ENCODE results near the gene BBX.

The BBX gene

DNA sequence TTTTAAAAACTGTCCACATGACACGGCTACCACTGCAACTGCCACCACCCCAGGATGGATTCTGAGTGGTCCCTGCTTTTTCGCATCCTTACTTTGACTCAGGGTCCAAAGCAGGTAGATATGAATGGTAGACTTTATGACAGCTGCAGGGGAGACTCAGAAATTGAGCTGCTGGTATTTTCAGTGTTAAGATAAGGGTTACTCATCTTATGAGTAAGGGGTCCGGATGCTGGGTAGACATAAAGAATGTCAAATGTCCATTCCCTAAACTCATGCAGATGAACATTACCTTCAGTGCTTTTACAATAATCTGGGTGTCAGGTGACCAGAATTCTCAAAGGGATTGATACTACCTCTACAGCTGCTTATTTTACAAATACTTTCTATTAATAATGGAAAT is 25.9 kb upstream of the BBX start:
- TF ChIP-seq FOXP2 (optimal IDR thresholded peaks at IDR 0.05; ENCODE audit: borderline replicate concordance, extremely low read depth, extremely low read length, insufficient read depth): no peak
- TF ChIP-seq TAF1 (IDR thresholded peaks at IDR 0.05; ENCODE audit: borderline replicate concordance, insufficient read depth, low read length): no peak

DNA sequence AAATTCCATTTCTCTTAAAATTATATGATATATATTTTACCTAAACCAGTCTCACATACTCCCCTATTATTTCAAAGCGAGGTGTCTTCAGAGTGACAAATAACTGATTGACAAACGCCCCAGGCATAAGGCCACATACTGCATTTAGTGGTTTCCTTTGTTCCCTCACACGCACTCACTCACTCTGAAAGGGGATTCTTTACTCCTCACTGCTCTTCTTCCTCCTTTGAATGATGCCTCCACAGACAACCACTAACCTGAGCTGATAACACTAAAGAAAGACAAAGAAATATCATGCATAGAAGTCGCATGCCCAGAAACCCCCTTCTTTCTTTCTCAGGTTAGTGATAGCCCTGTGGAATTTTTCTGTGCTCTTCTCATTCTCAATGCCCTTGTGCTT is 24.1 kb upstream of the BBX start:
- TF ChIP-seq FOXP2 (optimal IDR thresholded peaks at IDR 0.05; ENCODE audit: borderline replicate concordance, extremely low read depth, extremely low read length, insufficient read depth) (no peak), TAF1 (IDR thresholded peaks at IDR 0.05; ENCODE audit: borderline replicate concordance, insufficient read depth, low read length) (no peak), SIN3A (IDR thresholded peaks at IDR 0.05; ENCODE audit: borderline replicate concordance, insufficient read depth, low read length) (no peak), POLR2AphosphoS5 (IDR thresholded peaks at IDR 0.05; ENCODE audit: low read depth, low read length) (no peak)
- TF ChIP-seq, protein P1, sequence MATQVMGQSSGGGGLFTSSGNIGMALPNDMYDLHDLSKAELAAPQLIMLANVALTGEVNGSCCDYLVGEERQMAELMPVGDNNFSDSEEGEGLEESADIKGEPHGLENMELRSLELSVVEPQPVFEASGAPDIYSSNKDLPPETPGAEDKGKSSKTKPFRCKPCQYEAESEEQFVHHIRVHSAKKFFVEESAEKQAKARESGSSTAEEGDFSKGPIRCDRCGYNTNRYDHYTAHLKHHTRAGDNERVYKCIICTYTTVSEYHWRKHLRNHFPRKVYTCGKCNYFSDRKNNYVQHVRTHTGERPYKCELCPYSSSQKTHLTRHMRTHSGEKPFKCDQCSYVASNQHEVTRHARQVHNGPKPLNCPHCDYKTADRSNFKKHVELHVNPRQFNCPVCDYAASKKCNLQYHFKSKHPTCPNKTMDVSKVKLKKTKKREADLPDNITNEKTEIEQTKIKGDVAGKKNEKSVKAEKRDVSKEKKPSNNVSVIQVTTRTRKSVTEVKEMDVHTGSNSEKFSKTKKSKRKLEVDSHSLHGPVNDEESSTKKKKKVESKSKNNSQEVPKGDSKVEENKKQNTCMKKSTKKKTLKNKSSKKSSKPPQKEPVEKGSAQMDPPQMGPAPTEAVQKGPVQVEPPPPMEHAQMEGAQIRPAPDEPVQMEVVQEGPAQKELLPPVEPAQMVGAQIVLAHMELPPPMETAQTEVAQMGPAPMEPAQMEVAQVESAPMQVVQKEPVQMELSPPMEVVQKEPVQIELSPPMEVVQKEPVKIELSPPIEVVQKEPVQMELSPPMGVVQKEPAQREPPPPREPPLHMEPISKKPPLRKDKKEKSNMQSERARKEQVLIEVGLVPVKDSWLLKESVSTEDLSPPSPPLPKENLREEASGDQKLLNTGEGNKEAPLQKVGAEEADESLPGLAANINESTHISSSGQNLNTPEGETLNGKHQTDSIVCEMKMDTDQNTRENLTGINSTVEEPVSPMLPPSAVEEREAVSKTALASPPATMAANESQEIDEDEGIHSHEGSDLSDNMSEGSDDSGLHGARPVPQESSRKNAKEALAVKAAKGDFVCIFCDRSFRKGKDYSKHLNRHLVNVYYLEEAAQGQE (IDR thresholded peaks at IDR 0.05; ENCODE audit: insufficient read depth in 1 of 2, low read depth in 2 of 2, low read length in 2 of 2): no peak

DNA sequence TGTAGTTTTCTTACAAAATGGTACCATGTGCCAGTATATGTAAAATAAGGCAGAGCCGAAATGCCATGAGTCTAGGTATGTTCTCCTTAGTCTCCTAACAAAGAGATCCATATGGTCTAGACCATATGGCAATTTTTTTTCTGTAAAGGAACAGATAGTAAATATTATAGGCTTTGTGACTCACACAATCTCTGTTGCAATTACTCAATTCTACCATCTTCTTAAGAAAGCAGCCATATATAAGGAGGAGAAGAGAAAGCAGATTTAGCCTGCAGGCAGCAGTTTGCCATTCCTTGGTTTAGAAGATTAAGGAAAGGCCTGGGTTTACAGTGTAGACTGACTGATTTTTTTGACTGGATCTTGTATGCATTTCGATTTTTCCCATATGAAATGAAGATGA is 16.3 kb upstream of the BBX start:
- TF ChIP-seq FOXP2 (optimal IDR thresholded peaks at IDR 0.05; ENCODE audit: borderline replicate concordance, extremely low read depth, extremely low read length, insufficient read depth): no peak
- TF ChIP-seq SIN3A (IDR thresholded peaks at IDR 0.05; ENCODE audit: borderline replicate concordance, insufficient read depth, low read length): no peak
- TF ChIP-seq POLR2AphosphoS5 (IDR thresholded peaks at IDR 0.05; ENCODE audit: low read depth, low read length): no peak
- no peak for TF ChIP-seq TAF1 (IDR thresholded peaks at IDR 0.05; ENCODE audit: borderline replicate concordance, insufficient read depth, low read length)
- TF ChIP-seq, protein P1 (IDR thresholded peaks at IDR 0.05; ENCODE audit: insufficient read depth in 1 of 2, low read depth in 2 of 2, low read length in 2 of 2): no peak

DNA sequence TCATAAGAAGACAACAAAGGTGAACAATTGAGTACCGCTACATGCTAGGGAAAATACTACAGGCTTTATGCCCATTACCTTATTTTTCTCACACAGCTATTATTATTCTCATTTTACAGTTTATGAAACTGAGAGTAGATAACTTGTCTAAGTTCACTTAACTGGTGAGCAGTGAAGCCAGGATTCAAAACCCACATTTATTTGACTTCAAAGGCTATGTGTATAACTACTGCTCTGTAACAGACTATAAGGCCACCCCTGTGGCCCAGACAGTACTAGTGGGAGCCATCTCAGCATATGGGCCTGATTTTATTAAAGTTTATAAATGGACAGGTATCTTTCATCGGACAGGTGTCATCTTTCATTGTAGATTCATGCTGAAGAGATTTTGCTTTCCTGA is 14.4 kb upstream of the BBX start:
- TF ChIP-seq POLR2AphosphoS5 (IDR thresholded peaks at IDR 0.05; ENCODE audit: low read depth, low read length) (no peak), TAF1 (IDR thresholded peaks at IDR 0.05; ENCODE audit: borderline replicate concordance, insufficient read depth, low read length) (no peak), SIN3A (IDR thresholded peaks at IDR 0.05; ENCODE audit: borderline replicate concordance, insufficient read depth, low read length) (no peak), FOXP2 (optimal IDR thresholded peaks at IDR 0.05; ENCODE audit: borderline replicate concordance, extremely low read depth, extremely low read length, insufficient read depth) (no peak)
- TF ChIP-seq, protein P1 (IDR thresholded peaks at IDR 0.05; ENCODE audit: insufficient read depth in 1 of 2, low read depth in 2 of 2, low read length in 2 of 2): no peak

DNA sequence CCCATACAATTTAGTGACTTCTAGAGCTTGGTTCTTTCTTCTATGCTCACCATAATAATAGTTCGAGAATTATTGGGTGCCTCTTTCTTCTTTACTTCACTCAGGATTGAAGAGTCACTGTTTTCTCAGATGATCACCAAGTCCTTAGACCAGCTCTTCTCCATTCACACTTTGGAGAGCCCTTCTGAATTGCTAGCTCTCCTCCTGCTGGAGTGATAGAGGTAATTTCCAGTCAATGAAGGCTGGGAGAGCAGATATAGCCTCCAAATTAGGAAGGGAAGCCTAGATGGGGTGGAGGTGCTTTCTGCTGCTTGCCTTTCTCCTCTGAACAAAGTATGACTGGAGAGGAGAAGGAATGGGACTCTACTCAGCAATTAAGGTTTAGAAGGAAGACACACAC is 10.7 kb upstream of the BBX start:
- no peak for TF ChIP-seq FOXP2 (optimal IDR thresholded peaks at IDR 0.05; ENCODE audit: borderline replicate concordance, extremely low read depth, extremely low read length, insufficient read depth)
- TF ChIP-seq, protein P1 (IDR thresholded peaks at IDR 0.05; ENCODE audit: insufficient read depth in 1 of 2, low read depth in 2 of 2, low read length in 2 of 2): no peak
- TF ChIP-seq POLR2AphosphoS5 (IDR thresholded peaks at IDR 0.05; ENCODE audit: low read depth, low read length): no peak
- no peak for TF ChIP-seq SIN3A (IDR thresholded peaks at IDR 0.05; ENCODE audit: borderline replicate concordance, insufficient read depth, low read length)
- no peak for TF ChIP-seq TAF1 (IDR thresholded peaks at IDR 0.05; ENCODE audit: borderline replicate concordance, insufficient read depth, low read length)

Measured in PFSK-1 (cell line).